ENCODE data around the gene SOCS6. TPM values are rescaled to one million over a fixed set of nuclear protein-coding genes. Genes with fewer than 3 reads are reported as not detected.

Gene SOCS6
- total and polyA plus RNA-seq, 2 donors (not counting 3 experiments of a cell fraction or from before 2014, with no cell fraction given): 8.6 to 15.0 TPM

DNA sequence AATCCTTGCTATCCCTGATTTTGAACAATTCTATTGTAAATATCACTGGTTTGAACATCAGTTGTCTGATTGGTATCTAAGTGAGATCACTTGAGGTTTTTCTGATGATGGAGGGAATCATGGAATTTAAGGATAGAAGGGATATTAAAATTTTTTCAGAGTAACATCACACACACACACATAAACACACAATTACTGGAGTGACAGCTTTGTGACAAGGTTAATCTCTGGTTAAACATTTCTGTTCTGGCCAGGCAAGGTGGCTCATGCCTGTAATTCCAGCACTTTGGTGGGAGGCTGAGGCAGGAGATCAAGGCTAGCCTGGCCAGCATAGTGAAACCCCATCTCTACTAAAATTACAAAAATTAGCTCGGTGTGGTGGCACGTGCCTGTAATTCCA is 85.3 kb downstream of the SOCS6 start:
- intact Hi-C loops (cut with micrococcal nuclease): no loop called here
- H2AFZ ChIP-seq (ENCODE audit: low read depth, low read length): no peak overlapping the region
- FAIRE-seq: no peak
- no peak overlapping the region for H3K4me3 ChIP-seq (replicated peaks in 1 of 3; ENCODE audit: insufficient read depth in 1 of 3, low read depth in 1 of 3, low read length in 3 of 3)
- H3K9me1 ChIP-seq (replicated peaks; ENCODE audit: control insufficient read depth, extremely low read depth, insufficient read depth, low read length): no peaks in the 10 kb centered on the region
- dilution Hi-C loops (cut with MboI; ENCODE audit: extremely low pct_ligation_motif_present, low sequenced_read_pairs): no loop called here
- peaks cover 0 to 2% of the 10 kb centered on the region in 2 experiments for H3K27me3 ChIP-seq (ENCODE audit: control insufficient read depth in 2 of 2, insufficient read depth in 2 of 2, low read length in 2 of 2)
- TF ChIP-seq POLR2A (IDR thresholded peaks at IDR 0.05; ENCODE audit: low read depth, low read length) (no peak), FOS (IDR thresholded peaks at IDR 0.05; ENCODE audit: borderline replicate concordance, insufficient read depth, low read length) (no peak), POLR2AphosphoS5 (IDR thresholded peaks at IDR 0.05; ENCODE audit: insufficient read depth, low read depth, low read length) (no peak), EZH2 (IDR thresholded peaks at IDR 0.05; ENCODE audit: borderline replicate concordance, low read depth, low read length, severe bottlenecking) (no peak)
- TF ChIP-seq, protein P1, sequence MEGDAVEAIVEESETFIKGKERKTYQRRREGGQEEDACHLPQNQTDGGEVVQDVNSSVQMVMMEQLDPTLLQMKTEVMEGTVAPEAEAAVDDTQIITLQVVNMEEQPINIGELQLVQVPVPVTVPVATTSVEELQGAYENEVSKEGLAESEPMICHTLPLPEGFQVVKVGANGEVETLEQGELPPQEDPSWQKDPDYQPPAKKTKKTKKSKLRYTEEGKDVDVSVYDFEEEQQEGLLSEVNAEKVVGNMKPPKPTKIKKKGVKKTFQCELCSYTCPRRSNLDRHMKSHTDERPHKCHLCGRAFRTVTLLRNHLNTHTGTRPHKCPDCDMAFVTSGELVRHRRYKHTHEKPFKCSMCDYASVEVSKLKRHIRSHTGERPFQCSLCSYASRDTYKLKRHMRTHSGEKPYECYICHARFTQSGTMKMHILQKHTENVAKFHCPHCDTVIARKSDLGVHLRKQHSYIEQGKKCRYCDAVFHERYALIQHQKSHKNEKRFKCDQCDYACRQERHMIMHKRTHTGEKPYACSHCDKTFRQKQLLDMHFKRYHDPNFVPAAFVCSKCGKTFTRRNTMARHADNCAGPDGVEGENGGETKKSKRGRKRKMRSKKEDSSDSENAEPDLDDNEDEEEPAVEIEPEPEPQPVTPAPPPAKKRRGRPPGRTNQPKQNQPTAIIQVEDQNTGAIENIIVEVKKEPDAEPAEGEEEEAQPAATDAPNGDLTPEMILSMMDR (IDR thresholded peaks at IDR 0.05; ENCODE audit: extremely low read depth in 1 of 2, insufficient read depth in 1 of 2, low read depth in 1 of 2, low read length in 2 of 2): no peak
- TF ChIP-seq, protein P2, sequence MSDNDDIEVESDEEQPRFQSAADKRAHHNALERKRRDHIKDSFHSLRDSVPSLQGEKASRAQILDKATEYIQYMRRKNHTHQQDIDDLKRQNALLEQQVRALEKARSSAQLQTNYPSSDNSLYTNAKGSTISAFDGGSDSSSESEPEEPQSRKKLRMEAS (IDR thresholded peaks at IDR 0.05; ENCODE audit: insufficient read depth, insufficient read length): no peak
- no peaks in the 10 kb centered on the region for H3K4me1 ChIP-seq (ENCODE audit: control insufficient read depth, extremely low read depth, insufficient read depth, low read length)
- H3K4me2 ChIP-seq (ENCODE audit: insufficient read depth, low read length): no peak overlapping the region
- POLR2A ChIA-PET: no interaction called here
- H3K9ac ChIP-seq (replicated peaks; ENCODE audit: extremely low read depth, insufficient read depth, low read length): no peak overlapping the region
- no peak for DNase-seq (ENCODE audit: low read depth, low spot score)
- no peaks in the 10 kb centered on the region for H3K79me2 ChIP-seq (ENCODE audit: control insufficient read depth, insufficient read depth, low read length)
- H3K36me3 ChIP-seq (ENCODE audit: control insufficient read depth in 2 of 2, extremely low read depth in 1 of 2, insufficient read depth in 2 of 2, low read length in 2 of 2): no peaks in the 10 kb centered on the region
- H3K9me3 ChIP-seq (replicated peaks; ENCODE audit: control insufficient read depth, insufficient read depth, low read length): no peaks in the 10 kb centered on the region
- H4K20me1 ChIP-seq (replicated peaks; ENCODE audit: control insufficient read depth, extremely low read depth, insufficient read depth, low read length): no peaks in the 10 kb centered on the region
- BruUV-seq (replicated peaks): no TSS peak
- CTCF ChIA-PET: interaction anchor here (1.0 to 2.0 kb wide), 2 partner anchors 60 to 81 kb away, joined by 4 to 6 read pairs; no protein-coding TSS in a partner anchor
- no peak overlapping the region for H3K27ac ChIP-seq (ENCODE audit: insufficient read depth, low read depth, low read length)

All from endothelial cell of umbilical vein (primary cell).